ENCODE results near the gene EFCAB6. TPM values are rescaled to one million over a fixed set of nuclear protein-coding genes. Genes with fewer than 3 reads are reported as not detected.

The EFCAB6 gene
- total and polyA plus RNA-seq, 9 of the 15 experiments (the other 6 are each of a cell fraction or from before 2014, with no cell fraction given) = 0.06 TPM; not detected in 8

DNA sequence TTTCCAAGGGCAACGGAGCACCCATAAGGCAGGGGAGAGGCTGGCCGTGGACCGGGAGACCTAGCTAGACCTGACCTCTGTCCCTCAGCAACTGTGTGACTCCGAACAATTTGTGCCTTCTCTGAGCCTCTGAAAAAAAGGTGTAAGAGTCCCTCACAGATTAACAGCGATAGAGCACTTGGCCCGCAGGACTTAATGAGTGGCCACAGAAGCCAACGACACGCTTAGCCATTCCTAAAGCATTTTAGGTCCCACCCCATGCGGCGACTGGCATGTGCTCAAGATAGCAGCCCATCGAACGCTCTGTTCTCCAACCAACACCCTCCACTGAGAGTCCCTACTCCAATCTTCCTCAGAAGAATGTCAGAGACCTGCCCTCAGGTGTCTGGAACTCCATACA, 48.7 kb upstream of the EFCAB6 start:
- WGBS (ENCODE audit: insufficient coverage, low coverage, missing lambda C conversion rate) = 5% methylated on average over 11 of the region's 12 CpGs
- H3K4me3 ChIP-seq = no peak overlapping the region
- peaks cover 0 to 4% of the 10 kb centered on the region in 2 experiments; a peak in 1 of 5 replicates for H3K4me1 ChIP-seq (replicated peaks in 1 of 2; ENCODE audit: control insufficient read depth in 2 of 2, insufficient read depth in 2 of 2, low read length in 2 of 2)
- H4K20me1 ChIP-seq (replicated peaks; ENCODE audit: control insufficient read depth, insufficient read depth, low read length) = no peaks in the 10 kb centered on the region
- BruUV-seq (replicated peaks) = no TSS peak
- H3K79me2 ChIP-seq (ENCODE audit: control insufficient read depth, insufficient read depth, low read length) = no peaks in the 10 kb centered on the region
- intact Hi-C loops (cut with micrococcal nuclease) = no loop called here
- H3K9ac ChIP-seq (ENCODE audit: insufficient read depth in 1 of 2, low read depth in 2 of 2, low read length in 2 of 2) = no peak overlapping the region
- H3K9me1 ChIP-seq (ENCODE audit: control insufficient read depth, insufficient read depth, low read length) = no peaks in the 10 kb centered on the region
- in situ Hi-C loops (cut with MboI) = no loop called here
- no peaks in the 10 kb centered on the region for H3K9me3 ChIP-seq (replicated peaks; ENCODE audit: control insufficient read depth, insufficient read depth, low read depth, low read length)
- FAIRE-seq (no peak), ATAC-seq (no peak), DNase-seq (ENCODE audit: extremely low read depth in 1 of 4, low spot score in 3 of 4) (no peak)
- ChIA-PET POLR2A (no interaction called here), CTCF (ENCODE audit: low intra/inter-chr PET ratio) (no interaction called here)
- H3K27me3 ChIP-seq (ENCODE audit: control insufficient read depth in 2 of 2, insufficient read depth in 2 of 2, low read length in 2 of 2) = peaks cover 0 to 31% of the 10 kb centered on the region in 2 experiments; a peak in 3 of 5 replicates
- H3K36me3 ChIP-seq (ENCODE audit: control insufficient read depth, insufficient read depth, low read length) = no peaks in the 10 kb centered on the region
- H2AFZ ChIP-seq (ENCODE audit: low read depth, low read length) = no peak overlapping the region
- H3K4me2 ChIP-seq (ENCODE audit: insufficient read depth, low read length) = no peak overlapping the region
- TF ChIP-seq JUN (IDR thresholded peaks at IDR 0.05; ENCODE audit: borderline replicate concordance, low read depth, low read length) (no peak), JUN (CRISPR knock-in tag; IDR thresholded peaks at IDR 0.05; ENCODE audit: borderline replicate concordance) (no peak), ZNF212 (CRISPR knock-in tag; IDR thresholded peaks at IDR 0.05) (no peak), KLF13 (tag; IDR thresholded peaks at IDR 0.05; ENCODE audit: borderline replicate concordance, low read depth) (no peak), ZNF134 (CRISPR knock-in tag; conservative IDR thresholded peaks at IDR 0.05) (no peak), MAZ (CRISPR knock-in tag; conservative IDR thresholded peaks at IDR 0.05 in 1 of 2, IDR thresholded peaks at IDR 0.05 in 1 of 2) (no peak), ZC3H11A (IDR thresholded peaks at IDR 0.05; ENCODE audit: low read depth, low read length) (no peak), TEAD2 (tag; IDR thresholded peaks at IDR 0.05) (no peak), STAT5B (CRISPR knock-in tag; IDR thresholded peaks at IDR 0.05) (no peak), ILK (tag; IDR thresholded peaks at IDR 0.05; ENCODE audit: borderline replicate concordance, low read depth) (no peak), POLR2H (tag; IDR thresholded peaks at IDR 0.05; ENCODE audit: low read depth) (no peak)
- TF ChIP-seq, protein P1, sequence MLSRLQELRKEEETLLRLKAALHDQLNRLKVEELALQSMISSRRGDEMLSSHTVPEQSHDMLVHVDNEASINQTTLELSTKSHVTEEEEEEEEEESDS (CRISPR knock-in tag; IDR thresholded peaks at IDR 0.05) = no peak
- TF ChIP-seq, protein P2, sequence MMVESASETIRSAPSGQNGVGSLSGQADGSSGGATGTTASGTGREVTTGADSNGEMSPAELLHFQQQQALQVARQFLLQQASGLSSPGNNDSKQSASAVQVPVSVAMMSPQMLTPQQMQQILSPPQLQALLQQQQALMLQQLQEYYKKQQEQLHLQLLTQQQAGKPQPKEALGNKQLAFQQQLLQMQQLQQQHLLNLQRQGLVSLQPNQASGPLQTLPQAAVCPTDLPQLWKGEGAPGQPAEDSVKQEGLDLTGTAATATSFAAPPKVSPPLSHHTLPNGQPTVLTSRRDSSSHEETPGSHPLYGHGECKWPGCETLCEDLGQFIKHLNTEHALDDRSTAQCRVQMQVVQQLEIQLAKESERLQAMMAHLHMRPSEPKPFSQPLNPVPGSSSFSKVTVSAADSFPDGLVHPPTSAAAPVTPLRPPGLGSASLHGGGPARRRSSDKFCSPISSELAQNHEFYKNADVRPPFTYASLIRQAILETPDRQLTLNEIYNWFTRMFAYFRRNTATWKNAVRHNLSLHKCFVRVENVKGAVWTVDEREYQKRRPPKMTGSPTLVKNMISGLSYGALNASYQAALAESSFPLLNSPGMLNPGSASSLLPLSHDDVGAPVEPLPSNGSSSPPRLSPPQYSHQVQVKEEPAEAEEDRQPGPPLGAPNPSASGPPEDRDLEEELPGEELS (CRISPR knock-in tag; IDR thresholded peaks at IDR 0.05; ENCODE audit: borderline replicate concordance) = no peak
- TF ChIP-seq, protein P3, sequence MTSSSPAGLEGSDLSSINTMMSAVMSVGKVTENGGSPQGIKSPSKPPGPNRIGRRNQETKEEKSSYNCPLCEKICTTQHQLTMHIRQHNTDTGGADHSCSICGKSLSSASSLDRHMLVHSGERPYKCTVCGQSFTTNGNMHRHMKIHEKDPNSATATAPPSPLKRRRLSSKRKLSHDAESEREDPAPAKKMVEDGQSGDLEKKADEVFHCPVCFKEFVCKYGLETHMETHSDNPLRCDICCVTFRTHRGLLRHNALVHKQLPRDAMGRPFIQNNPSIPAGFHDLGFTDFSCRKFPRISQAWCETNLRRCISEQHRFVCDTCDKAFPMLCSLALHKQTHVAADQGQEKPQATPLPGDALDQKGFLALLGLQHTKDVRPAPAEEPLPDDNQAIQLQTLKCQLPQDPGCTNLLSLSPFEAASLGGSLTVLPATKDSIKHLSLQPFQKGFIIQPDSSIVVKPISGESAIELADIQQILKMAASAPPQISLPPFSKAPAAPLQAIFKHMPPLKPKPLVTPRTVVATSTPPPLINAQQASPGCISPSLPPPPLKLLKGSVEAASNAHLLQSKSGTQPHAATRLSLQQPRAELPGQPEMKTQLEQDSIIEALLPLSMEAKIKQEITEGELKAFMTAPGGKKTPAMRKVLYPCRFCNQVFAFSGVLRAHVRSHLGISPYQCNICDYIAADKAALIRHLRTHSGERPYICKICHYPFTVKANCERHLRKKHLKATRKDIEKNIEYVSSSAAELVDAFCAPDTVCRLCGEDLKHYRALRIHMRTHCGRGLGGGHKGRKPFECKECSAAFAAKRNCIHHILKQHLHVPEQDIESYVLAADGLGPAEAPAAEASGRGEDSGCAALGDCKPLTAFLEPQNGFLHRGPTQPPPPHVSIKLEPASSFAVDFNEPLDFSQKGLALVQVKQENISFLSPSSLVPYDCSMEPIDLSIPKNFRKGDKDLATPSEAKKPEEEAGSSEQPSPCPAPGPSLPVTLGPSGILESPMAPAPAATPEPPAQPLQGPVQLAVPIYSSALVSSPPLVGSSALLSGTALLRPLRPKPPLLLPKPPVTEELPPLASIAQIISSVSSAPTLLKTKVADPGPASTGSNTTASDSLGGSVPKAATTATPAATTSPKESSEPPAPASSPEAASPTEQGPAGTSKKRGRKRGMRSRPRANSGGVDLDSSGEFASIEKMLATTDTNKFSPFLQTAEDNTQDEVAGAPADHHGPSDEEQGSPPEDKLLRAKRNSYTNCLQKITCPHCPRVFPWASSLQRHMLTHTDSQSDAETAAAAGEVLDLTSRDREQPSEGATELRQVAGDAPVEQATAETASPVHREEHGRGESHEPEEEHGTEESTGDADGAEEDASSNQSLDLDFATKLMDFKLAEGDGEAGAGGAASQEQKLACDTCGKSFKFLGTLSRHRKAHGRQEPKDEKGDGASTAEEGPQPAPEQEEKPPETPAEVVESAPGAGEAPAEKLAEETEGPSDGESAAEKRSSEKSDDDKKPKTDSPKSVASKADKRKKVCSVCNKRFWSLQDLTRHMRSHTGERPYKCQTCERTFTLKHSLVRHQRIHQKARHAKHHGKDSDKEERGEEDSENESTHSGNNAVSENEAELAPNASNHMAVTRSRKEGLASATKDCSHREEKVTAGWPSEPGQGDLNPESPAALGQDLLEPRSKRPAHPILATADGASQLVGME (CRISPR knock-in tag; IDR thresholded peaks at IDR 0.05) = no peak
- H3K27ac ChIP-seq (ENCODE audit: extremely low read depth, low read depth, low read length) = no peak overlapping the region

All from K562 (cell line).